NCI-H1436 treated with DMSO at 0.1 percent for 48 hours (cell line): ENCODE measurements around the gene ARPC1A.
"Not testable (repeated sequence)": the region's sequence is repeated elsewhere in the genome, so short reads cannot be mapped to it uniquely, and the experiment has no call there.

Experiments used
- DNase-seq: peaks from one replicate; lab custom pipeline; 2025; lab: John Stamatoyannopoulos, UW

The ARPC1A gene

GRCh38 chr7:99410635-99411034 lies 84.9 kb downstream of the ARPC1A start:
- DNase-seq: no peak

GRCh38 chr7:99415513-99416127 lies 89.9 kb downstream of the ARPC1A start:
- DNase-seq: not testable (repeated sequence)
